ENCODE measurements around the gene TUBGCP4. TPM values are rescaled to one million over a fixed set of nuclear protein-coding genes. Genes with fewer than 3 reads are reported as not detected.

Gene TUBGCP4
- total RNA-seq, 1 donor from 2014 or later, result 12.7 TPM

GRCh38 chr15:43347114-43347513 lies 23.8 kb upstream of the TUBGCP4 start:
- no peak overlapping the region for H3K4me3 ChIP-seq (ENCODE audit: low read depth, low read length)
- DNase-seq (ENCODE audit: low read depth), result no peak
- TF ChIP-seq, protein P1, sequence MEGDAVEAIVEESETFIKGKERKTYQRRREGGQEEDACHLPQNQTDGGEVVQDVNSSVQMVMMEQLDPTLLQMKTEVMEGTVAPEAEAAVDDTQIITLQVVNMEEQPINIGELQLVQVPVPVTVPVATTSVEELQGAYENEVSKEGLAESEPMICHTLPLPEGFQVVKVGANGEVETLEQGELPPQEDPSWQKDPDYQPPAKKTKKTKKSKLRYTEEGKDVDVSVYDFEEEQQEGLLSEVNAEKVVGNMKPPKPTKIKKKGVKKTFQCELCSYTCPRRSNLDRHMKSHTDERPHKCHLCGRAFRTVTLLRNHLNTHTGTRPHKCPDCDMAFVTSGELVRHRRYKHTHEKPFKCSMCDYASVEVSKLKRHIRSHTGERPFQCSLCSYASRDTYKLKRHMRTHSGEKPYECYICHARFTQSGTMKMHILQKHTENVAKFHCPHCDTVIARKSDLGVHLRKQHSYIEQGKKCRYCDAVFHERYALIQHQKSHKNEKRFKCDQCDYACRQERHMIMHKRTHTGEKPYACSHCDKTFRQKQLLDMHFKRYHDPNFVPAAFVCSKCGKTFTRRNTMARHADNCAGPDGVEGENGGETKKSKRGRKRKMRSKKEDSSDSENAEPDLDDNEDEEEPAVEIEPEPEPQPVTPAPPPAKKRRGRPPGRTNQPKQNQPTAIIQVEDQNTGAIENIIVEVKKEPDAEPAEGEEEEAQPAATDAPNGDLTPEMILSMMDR (conservative IDR thresholded peaks at IDR 0.05; ENCODE audit: low read depth, low read length), result no peak

- DNase-seq (ENCODE audit: low read depth), result no peak
- H3K4me3 ChIP-seq (ENCODE audit: low read depth, low read length), result no peak overlapping the region
- TF ChIP-seq, protein P1 (conservative IDR thresholded peaks at IDR 0.05; ENCODE audit: low read depth, low read length), result no peak
Measured at GRCh38 chr15:43352693-43353382, 18.1 kb upstream of the TUBGCP4 start.

GRCh38 chr15:43360821-43361220 lies 10.1 kb upstream of the TUBGCP4 start:
- TF ChIP-seq, protein P1 (conservative IDR thresholded peaks at IDR 0.05; ENCODE audit: low read depth, low read length), result no peak
- H3K4me3 ChIP-seq (ENCODE audit: low read depth, low read length), result no peak overlapping the region
- DNase-seq (ENCODE audit: low read depth), result no peak

DNA sequence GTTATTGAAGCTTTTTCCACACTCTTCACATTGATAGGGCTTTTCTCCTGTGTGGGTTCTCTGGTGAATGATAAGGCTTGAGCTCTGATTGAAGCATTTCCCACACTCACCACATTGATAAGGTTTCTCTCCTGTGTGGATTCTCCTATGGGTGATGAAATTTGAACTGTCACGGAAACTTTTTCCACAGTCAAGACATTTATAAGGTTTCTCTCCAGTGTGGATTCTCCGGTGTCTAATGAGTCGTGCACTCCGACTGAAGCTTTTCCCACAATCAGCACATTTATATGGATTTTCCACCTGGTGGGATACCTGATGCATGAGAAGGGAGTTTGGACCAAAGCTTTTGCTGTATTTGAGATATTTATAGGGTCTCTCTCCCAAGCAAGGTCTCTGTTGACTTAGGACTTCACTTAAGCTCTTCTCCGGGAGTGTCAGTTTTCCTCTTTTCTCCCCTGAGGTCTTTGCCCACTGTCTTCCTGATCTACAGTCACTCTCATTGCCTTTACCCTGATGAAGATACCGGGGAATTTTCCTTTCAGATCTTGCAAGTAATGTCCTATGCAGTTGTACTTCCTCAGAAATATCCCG lies 9.5 kb upstream of the TUBGCP4 start:
- DNase-seq (ENCODE audit: low read depth), result no peak
- H3K4me3 ChIP-seq (ENCODE audit: low read depth, low read length), result no peak overlapping the region
- TF ChIP-seq, protein P1 (conservative IDR thresholded peaks at IDR 0.05; ENCODE audit: low read depth, low read length), result no peak

- no peak for DNase-seq (ENCODE audit: low read depth)
- peak overlapping the region; percentile 81 for H3K4me3 ChIP-seq (ENCODE audit: low read depth, low read length)
- TF ChIP-seq, protein P1 (conservative IDR thresholded peaks at IDR 0.05; ENCODE audit: low read depth, low read length), result no peak
Measured at GRCh38 chr15:43370310-43370974, 459 bp upstream of the TUBGCP4 start.

GRCh38 chr15:43376017-43376705 lies 5.3 kb downstream of the TUBGCP4 start:
- no peak overlapping the region for H3K4me3 ChIP-seq (ENCODE audit: low read depth, low read length)
- TF ChIP-seq, protein P1 (conservative IDR thresholded peaks at IDR 0.05; ENCODE audit: low read depth, low read length), result peak; percentile 85
- DNase-seq (ENCODE audit: low read depth), result no peak

All from epithelial cell of proximal tubule (primary cell).